ENCODE results near the gene NFKBIE. TPM values are rescaled to one million over a fixed set of nuclear protein-coding genes. Genes with fewer than 3 reads are reported as not detected.

NFKBIE gene
- total RNA-seq = 2.7 and 3.5 TPM in 2 replicates

GRCh38 chr6:44265007-44265721 is at the start of gene NFKBIE:
Gene NFKBIE, minus strand, starts transcription at chr6:44265551. Its CDS starts 205 bp downstream, at chr6:44265346.

GRCh38 chr6:44312901-44313788 is 47.8 kb upstream of the NFKBIE start, which contains the start of gene AARS2:
Gene AARS2, minus strand, starts transcription at chr6:44313347. Its CDS starts 24 bp downstream, at chr6:44313323.

GRCh38 chr6:44269921-44270525 is 4.7 kb upstream of the NFKBIE start, which contains the start of gene TMEM151B:
Gene TMEM151B, plus strand, starts transcription at chr6:44270450. Its CDS starts 293 bp downstream, at chr6:44270743.

GRCh38 chr6:44257025-44257752 is 8.2 kb downstream of the NFKBIE start, which contains the start of gene SLC35B2:
Gene SLC35B2, minus strand, starts transcription at chr6:44257528. Its CDS starts 118 bp downstream, at chr6:44257410.

GRCh38 chr6:44246663-44247337 is 18.6 kb downstream of the NFKBIE start, which contains the start of gene HSP90AB1:
Gene HSP90AB1, plus strand, starts transcription at chr6:44247101. Its CDS starts 1,529 bp downstream, at chr6:44248630.

GRCh38 chr6:44223319-44224028 is 41.9 kb downstream of the NFKBIE start, which contains the start of gene SLC29A1:
Gene SLC29A1, plus strand, starts transcription at chr6:44223595. Its CDS starts 3,719 bp downstream, at chr6:44227314.

GRCh38 chr6:44216677-44217331 is 48.5 kb downstream of the NFKBIE start, which contains the start of gene MYMX:
Gene MYMX, plus strand, starts transcription at chr6:44216926. Its CDS starts 546 bp downstream, at chr6:44217472.

Other genes with a start within 250 kb of the NFKBIE start
- 30.6 and 34.5 TPM in 2 replicates for gene MRPL14, start 138.1 kb downstream of the NFKBIE start, total RNA-seq
- 36.9 and 56.1 TPM in 2 replicates for gene TMEM63B, start 138.0 kb downstream of the NFKBIE start, total RNA-seq
- gene CAPN11, start 106.7 kb downstream of the NFKBIE start, total RNA-seq = not detected in 2 replicates
- gene MYMX, start 48.6 kb downstream of the NFKBIE start, total RNA-seq = 0.33 TPM in 1 of 2 replicates, not detected in the other
- 19.1 and 28.1 TPM in 2 replicates for gene SLC29A1, start 42.0 kb downstream of the NFKBIE start, total RNA-seq
- 525 and 552 TPM in 2 replicates for gene HSP90AB1, start 18.4 kb downstream of the NFKBIE start, total RNA-seq
- gene SLC35B2, start 8.0 kb downstream of the NFKBIE start, total RNA-seq = 108 and 149 TPM in 2 replicates
- not detected in 2 replicates for gene TMEM151B, start 4.9 kb upstream of the NFKBIE start, total RNA-seq
- gene AARS2, start 47.8 kb upstream of the NFKBIE start, total RNA-seq = 15.8 and 18.5 TPM in 2 replicates
- gene SPATS1, start 77.1 kb upstream of the NFKBIE start, total RNA-seq = not detected in 2 replicates
- gene CDC5L, start 122.2 kb upstream of the NFKBIE start, total RNA-seq = 16.1 and 19.6 TPM in 2 replicates

Measured in smooth muscle cell of the pulmonary artery (primary cell).